Natural killer cell (primary cell): Measurements from ENCODE around the gene PEAK3. TPM values are rescaled to one million over a fixed set of nuclear protein-coding genes. Genes with fewer than 3 reads are reported as not detected.

Source experiments
- ATAC-seq, 3 donors: fragments of 150-1000 bp in 2 of 3; fragments of 200-7000 bp in 1 of 3; cut with Tn5 transposase; 1 replicate in 1 of 3; 2 replicates in 2 of 3; pipeline ENCODE4 v1.10.0; 2021; ENCODE audit warnings: mild to moderate bottlenecking in 2 of 3, moderate library complexity in 2 of 3
- DNase-seq, 2 donors: peaks; one replicate each; pipeline versions ENCODE4 v3.0.0 to v3.0.0-alpha.2; 2013 to 2021; ENCODE audit warnings: mixed read lengths in 1 of 2
- H3K27ac ChIP-seq: one replicate; pipeline ENCODE4 v1.5.1; 2013; ENCODE audit warnings: mild to moderate bottlenecking, low read length
- H3K27me3 ChIP-seq: one replicate; pipeline ENCODE4 v1.6.1; 2013; ENCODE audit warnings: low read length; ENCODE audit not compliant: control insufficient read depth, insufficient read depth
- H3K36me3 ChIP-seq: one replicate; pipeline ENCODE4 v1.6.1; 2013; ENCODE audit warnings: low read length; ENCODE audit not compliant: control insufficient read depth, insufficient read depth
- H3K4me1 ChIP-seq: one replicate; pipeline ENCODE4 v1.6.1; 2013; ENCODE audit warnings: low read length; ENCODE audit not compliant: control insufficient read depth, insufficient read depth
- H3K4me3 ChIP-seq: one replicate; pipeline ENCODE4 v1.5.1; 2013; ENCODE audit warnings: low read length
- H3K9me3 ChIP-seq: one replicate; pipeline ENCODE4 v1.6.1; 2013; ENCODE audit warnings: low read length; ENCODE audit not compliant: control insufficient read depth, insufficient read depth
- H3K27ac Mint-ChIP-seq, 2 donors: one replicate each; pipeline ENCODE4 v1.8.0; 2022; ENCODE audit warnings: mild to moderate bottlenecking in 2 of 2, mixed read lengths in 2 of 2, moderate library complexity in 1 of 2
- H3K27me3 Mint-ChIP-seq, 2 donors: one replicate each; pipeline ENCODE4 v1.8.0; 2022; ENCODE audit warnings: low read depth in 2 of 2, mixed read lengths in 2 of 2
- H3K36me3 Mint-ChIP-seq: one replicate; pipeline ENCODE4 v1.8.0; 2022; ENCODE audit warnings: mixed read lengths
- H3K4me1 Mint-ChIP-seq, 2 donors: one replicate each; pipeline ENCODE4 v1.8.0; 2022; ENCODE audit warnings: mixed read lengths in 2 of 2
- H3K4me3 Mint-ChIP-seq: one replicate; pipeline ENCODE4 v1.8.0; 2022; ENCODE audit warnings: mild to moderate bottlenecking, moderate library complexity, mixed read lengths
- H3K9me3 Mint-ChIP-seq, 2 donors: one replicate each; pipeline ENCODE4 v1.8.0; 2022; ENCODE audit warnings: mixed read lengths in 2 of 2
- WGBS: methylation state at CpG from one replicate; pipeline ENCODE4 v1.1.7; 2013; ENCODE audit warnings: missing lambda C conversion rate; ENCODE audit not compliant: insufficient coverage; 5-methylcytosine and 5-hydroxymethylcytosine counted together
- intact Hi-C: fragments of 100-400 bp; cut with micrococcal nuclease; formaldehyde crosslinking; loops from one replicate; pipeline ENCODE4 v1.14.2; 2022
- total RNA-seq, 4 donors: library from RNA; stranded (reverse); fragments of 120-200 nt in 1 of 4; gene quantifications; one replicate each; pipeline versions ENCODE4 v1.2.3 to v1.2.4, GENCODE V29; 2013 to 2022
- TF ChIP-seq, protein P1 (sequence below): fragments of 200-600 bp; IDR thresholded peaks from one replicate; pipeline ENCODE4 v1.8.0; 2022; ENCODE audit warnings: antibody characterized with exemption

Gene PEAK3
- total RNA-seq, 3 donors from 2014 or later (not counting 1 experiment from before 2014, with no cell fraction given) = 5.7 to 9.5 (median 8.4) TPM

DNA sequence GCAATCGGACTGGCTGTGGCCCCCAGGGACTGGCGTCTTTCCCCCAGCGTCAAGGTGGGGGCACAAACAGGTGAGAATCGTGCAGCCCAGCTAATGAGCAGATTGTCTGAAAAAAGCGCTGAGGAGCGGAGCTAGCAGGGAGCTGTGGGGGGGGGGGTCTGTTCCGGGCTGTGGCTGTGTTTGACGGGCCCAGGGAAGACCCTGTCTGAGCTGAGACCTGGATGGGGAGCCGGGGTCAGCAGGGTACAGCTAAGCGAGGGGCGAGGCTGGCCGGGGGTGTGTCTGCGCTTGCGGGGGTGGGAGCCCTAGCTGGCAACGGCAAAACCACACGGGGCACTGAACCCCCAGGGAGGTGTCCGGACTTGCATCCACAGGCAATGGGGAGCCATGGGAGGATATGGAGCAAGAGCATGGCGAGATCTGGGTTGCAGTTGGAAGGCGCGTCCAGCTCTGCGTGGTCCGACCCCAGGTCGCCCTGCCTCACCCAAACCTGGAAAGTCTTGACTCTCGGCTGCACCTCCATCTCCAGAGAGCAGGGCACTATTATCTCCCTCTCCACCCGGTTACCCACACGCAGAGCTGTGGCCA is 21.3 kb upstream of the PEAK3 start:
- Mint-ChIP-seq H3K27ac (peak overlapping the region in 1 of 2 donors; percentile 60), H3K27me3 (peaks cover 32 to 33% of the 10 kb centered on the region in 2 donors), H3K36me3 (no peaks in the 10 kb centered on the region), H3K4me3 (no peak overlapping the region), H3K4me1 (peaks cover 7 to 27% of the 10 kb centered on the region in 2 donors), H3K9me3 (no peaks in the 10 kb centered on the region)
- ATAC-seq (no peak), DNase-seq (no peak)
- TF ChIP-seq, protein P1, sequence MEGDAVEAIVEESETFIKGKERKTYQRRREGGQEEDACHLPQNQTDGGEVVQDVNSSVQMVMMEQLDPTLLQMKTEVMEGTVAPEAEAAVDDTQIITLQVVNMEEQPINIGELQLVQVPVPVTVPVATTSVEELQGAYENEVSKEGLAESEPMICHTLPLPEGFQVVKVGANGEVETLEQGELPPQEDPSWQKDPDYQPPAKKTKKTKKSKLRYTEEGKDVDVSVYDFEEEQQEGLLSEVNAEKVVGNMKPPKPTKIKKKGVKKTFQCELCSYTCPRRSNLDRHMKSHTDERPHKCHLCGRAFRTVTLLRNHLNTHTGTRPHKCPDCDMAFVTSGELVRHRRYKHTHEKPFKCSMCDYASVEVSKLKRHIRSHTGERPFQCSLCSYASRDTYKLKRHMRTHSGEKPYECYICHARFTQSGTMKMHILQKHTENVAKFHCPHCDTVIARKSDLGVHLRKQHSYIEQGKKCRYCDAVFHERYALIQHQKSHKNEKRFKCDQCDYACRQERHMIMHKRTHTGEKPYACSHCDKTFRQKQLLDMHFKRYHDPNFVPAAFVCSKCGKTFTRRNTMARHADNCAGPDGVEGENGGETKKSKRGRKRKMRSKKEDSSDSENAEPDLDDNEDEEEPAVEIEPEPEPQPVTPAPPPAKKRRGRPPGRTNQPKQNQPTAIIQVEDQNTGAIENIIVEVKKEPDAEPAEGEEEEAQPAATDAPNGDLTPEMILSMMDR = no peak
- intact Hi-C loops = no loop called here
- Histone ChIP-seq H3K4me1 (peaks cover 35% of the 10 kb centered on the region), H3K36me3 (no peaks in the 10 kb centered on the region), H3K9me3 (no peaks in the 10 kb centered on the region), H3K4me3 (no peak overlapping the region), H3K27ac (no peak overlapping the region), H3K27me3 (peaks cover 34% of the 10 kb centered on the region)
- WGBS = 57% methylated on average over 26 of the region's 26 CpGs

GRCh38 chr19:2302319-2303210 is 20.6 kb upstream of the PEAK3 start:
- TF ChIP-seq, protein P1 = no peak
- peak overlapping the region; percentile 78 for H3K4me3 Mint-ChIP-seq
- peaks cover 30% of the 10 kb centered on the region for H3K27me3 ChIP-seq
- H3K4me1 Mint-ChIP-seq = peaks cover 7 to 27% of the 10 kb centered on the region in 2 donors
- intact Hi-C loops = no loop called here
- ATAC-seq (peak; percentile 65 to 81 (median 77)), DNase-seq (peak; percentile 45 to 46)
- H3K4me1 ChIP-seq = peaks cover 31% of the 10 kb centered on the region
- no peaks in the 10 kb centered on the region for H3K9me3 Mint-ChIP-seq
- no peaks in the 10 kb centered on the region for H3K36me3 Mint-ChIP-seq
- H3K27ac ChIP-seq = no peak overlapping the region
- H3K27me3 Mint-ChIP-seq = peaks cover 32 to 33% of the 10 kb centered on the region in 2 donors
- no peaks in the 10 kb centered on the region for H3K36me3 ChIP-seq
- peak overlapping the region in 1 of 2 donors; percentile 60 for H3K27ac Mint-ChIP-seq
- 8% methylated on average over 62 of the region's 62 CpGs for WGBS
- H3K4me3 ChIP-seq = peak overlapping the region; percentile 4
- no peaks in the 10 kb centered on the region for H3K9me3 ChIP-seq

GRCh38 chr19:2300533-2300932 is 18.6 kb upstream of the PEAK3 start:
- Histone ChIP-seq H3K36me3 (no peaks in the 10 kb centered on the region), H3K27me3 (peaks cover 17% of the 10 kb centered on the region), H3K9me3 (no peaks in the 10 kb centered on the region), H3K4me3 (no peak overlapping the region), H3K4me1 (peaks cover 29% of the 10 kb centered on the region), H3K27ac (no peak overlapping the region)
- TF ChIP-seq, protein P1 = no peak
- ATAC-seq (no peak), DNase-seq (no peak)
- no peak overlapping the region for H3K4me3 Mint-ChIP-seq
- H3K27me3 Mint-ChIP-seq = peaks cover 19 to 21% of the 10 kb centered on the region in 2 donors
- H3K36me3 Mint-ChIP-seq = no peaks in the 10 kb centered on the region
- WGBS = 69% methylated on average over 14 of the region's 17 CpGs
- peaks cover 7 to 27% of the 10 kb centered on the region in 2 donors for H3K4me1 Mint-ChIP-seq
- H3K9me3 Mint-ChIP-seq = no peaks in the 10 kb centered on the region
- intact Hi-C loops = no loop called here
- H3K27ac Mint-ChIP-seq = peak overlapping the region in 1 of 2 donors; percentile 49
